Body of pancreas (tissue), 4 donors: ENCODE measurements around the gene ACER1. TPM values are rescaled to one million over a fixed set of nuclear protein-coding genes. Genes with fewer than 3 reads are reported as not detected.

Source experiments
- ATAC-seq: fragments of 150-250 bp; one replicate; pipeline ENCODE4 v1.9.1; 2016
- DNase-seq, 4 donors: peaks; one replicate each; pipeline ENCODE4 v3.0.0-alpha.2; 2019
- H3K27ac ChIP-seq, 4 donors: fragments of 200-600 bp; sonication (generic); 1 replicate in 3 of 4; 2 replicates in 1 of 4; pipeline versions ENCODE4 v1.5.1 to v1.6.1; 2016 to 2019; ENCODE audit warnings: mild to moderate bottlenecking in 1 of 4, mixed read lengths in 1 of 4, moderate library complexity in 1 of 4
- H3K27me3 ChIP-seq, 2 donors: fragments of 200-600 bp; sonication (generic); one replicate each; pipeline ENCODE4 v1.6.0; 2016; ENCODE audit warnings: mild to moderate bottlenecking in 1 of 2
- H3K36me3 ChIP-seq, 2 donors: fragments of 200-600 bp; sonication (generic); replicated peaks in 1 of 2; 2 replicates each; pipeline ENCODE4 v1.5.1; 2016; ENCODE audit warnings: low read depth in 2 of 2; ENCODE audit not compliant: insufficient read depth in 1 of 2
- H3K4me1 ChIP-seq: fragments of 200-600 bp; sonication (generic); one replicate; pipeline ENCODE4 v1.6.0; 2016
- H3K4me3 ChIP-seq, 2 donors: fragments of 200-600 bp; sonication (generic); 1 replicate in 1 of 2; 2 replicates in 1 of 2; pipeline ENCODE4 v1.5.1; 2016 to 2019
- H3K9me3 ChIP-seq, 3 donors: fragments of 200-600 bp; sonication (generic); 1 replicate in 2 of 3; 2 replicates in 1 of 3; pipeline ENCODE4 v1.5.1; 2016
- CTCF ChIP-seq, 7 experiments: fragments of 450-650 bp in 4 of 7; fragments of 200-600 bp in 3 of 7; sonication (generic) in 3 of 7; IDR thresholded peaks; one replicate each; pipeline ENCODE4 v1.5.1; 2016 to 2019; ENCODE audit warnings: antibody characterized with exemption in 7 of 7
- POLR2A ChIP-seq, 3 donors: fragments of 450-650 bp; IDR thresholded peaks; one replicate each; pipeline ENCODE4 v1.6.1; 2016; ENCODE audit warnings: antibody characterized with exemption in 3 of 3, mild to moderate bottlenecking in 2 of 3
- WGBS, 2 donors: methylation state at CpG; one replicate each; pipeline ENCODE4 v1.1.5; 2017; 5-methylcytosine and 5-hydroxymethylcytosine counted together
- intact Hi-C: fragments of 100-400 bp; cut with DNase I; formaldehyde crosslinking; loops from one replicate; pipeline ENCODE4 v1.15.1; 2023
- total RNA-seq, 2 donors: library from RNA; depleted of rRNA; stranded (reverse); fragments of >200 nt; gene quantifications; one replicate each; pipeline ENCODE4 v1.1.0, GENCODE V29; 2016

The ACER1 gene
- total RNA-seq, 2 donors from 2014 or later, result not detected

GRCh38 chr19:6279620-6279930 is 53.8 kb downstream of the ACER1 start:
- peak; percentile 36 for ATAC-seq
- Histone ChIP-seq H3K9me3 (no peaks in the 10 kb centered on the region), H3K4me1 (peaks cover 50% of the 10 kb centered on the region), H3K27me3 (no peaks in the 10 kb centered on the region), H3K4me3 (peak overlapping the region; percentile 74), H3K27ac (peak overlapping the region; percentile 25 to 76 (median 70)), H3K36me3 (no peaks in the 10 kb centered on the region)
- intact Hi-C loops, result no loop called here
- DNase-seq, result no peak
- 0% methylated on average over 8 of the region's 59 CpGs; no CpG with 5 or more reads in 1 of the 2 donors for WGBS, 2 donors
- no peak for TF ChIP-seq POLR2A (IDR thresholded peaks at IDR 0.05)
- TF ChIP-seq CTCF (IDR thresholded peaks at IDR 0.05), result no peak

- no peaks in the 10 kb centered on the region for H3K27me3 ChIP-seq
- intact Hi-C loops, result no loop called here
- no peaks in the 10 kb centered on the region for H3K9me3 ChIP-seq
- ATAC-seq (no peak), DNase-seq (peak in 1 of 4 donors; percentile 29)
- H3K4me3 ChIP-seq, result peak overlapping the region; percentile 74
- no peaks in the 10 kb centered on the region for H3K36me3 ChIP-seq
- peaks cover 56% of the 10 kb centered on the region for H3K4me1 ChIP-seq
- peak overlapping the region; percentile 25 to 76 (median 70) for H3K27ac ChIP-seq
- TF ChIP-seq CTCF (IDR thresholded peaks at IDR 0.05), result no peak
- TF ChIP-seq POLR2A (IDR thresholded peaks at IDR 0.05), result no peak
- 6 to 9% methylated on average over 16 to 25 of the region's 36 CpGs for WGBS, 2 donors
Measured at GRCh38 chr19:6278740-6279619, 54.4 kb downstream of the ACER1 start.

- Histone ChIP-seq H3K9me3 (no peaks in the 10 kb centered on the region), H3K36me3 (no peaks in the 10 kb centered on the region), H3K27me3 (no peaks in the 10 kb centered on the region), H3K4me1 (peaks cover 65% of the 10 kb centered on the region), H3K27ac (peak overlapping the region in 1 of 4 donors; percentile 13), H3K4me3 (no peak overlapping the region)
- WGBS, 2 donors, result 67 to 72% methylated on average over 9 of the region's 9 CpGs
- intact Hi-C loops, result no loop called here
- ATAC-seq (no peak), DNase-seq (no peak)
- TF ChIP-seq CTCF (IDR thresholded peaks at IDR 0.05), result no peak
- TF ChIP-seq POLR2A (IDR thresholded peaks at IDR 0.05), result no peak
Measured at GRCh38 chr19:6278051-6278450, 55.4 kb downstream of the ACER1 start.

GRCh38 chr19:6276447-6276846 is 57.0 kb downstream of the ACER1 start:
- Histone ChIP-seq H3K4me1 (peaks cover 81% of the 10 kb centered on the region), H3K9me3 (no peaks in the 10 kb centered on the region)
- intact Hi-C loops, result no loop called here

More at GRCh38 chr19:6276447-6276846, 57.0 kb downstream of the ACER1 start:
- no peak overlapping the region for H3K4me3 ChIP-seq
- 83 to 89% methylated on average over 12 of the region's 12 CpGs for WGBS, 2 donors
- no peaks in the 10 kb centered on the region for H3K27me3 ChIP-seq
- no peaks in the 10 kb centered on the region for H3K36me3 ChIP-seq
- TF ChIP-seq CTCF (IDR thresholded peaks at IDR 0.05) (no peak), POLR2A (IDR thresholded peaks at IDR 0.05) (no peak)
- ATAC-seq (no peak), DNase-seq (peak; percentile 28 to 59 (median 42))
- H3K27ac ChIP-seq, result no peak overlapping the region
